Measurements from ENCODE around the gene FCER2. TPM values are rescaled to one million over a fixed set of nuclear protein-coding genes. Genes with fewer than 3 reads are reported as not detected.

FCER2 gene, protein sequence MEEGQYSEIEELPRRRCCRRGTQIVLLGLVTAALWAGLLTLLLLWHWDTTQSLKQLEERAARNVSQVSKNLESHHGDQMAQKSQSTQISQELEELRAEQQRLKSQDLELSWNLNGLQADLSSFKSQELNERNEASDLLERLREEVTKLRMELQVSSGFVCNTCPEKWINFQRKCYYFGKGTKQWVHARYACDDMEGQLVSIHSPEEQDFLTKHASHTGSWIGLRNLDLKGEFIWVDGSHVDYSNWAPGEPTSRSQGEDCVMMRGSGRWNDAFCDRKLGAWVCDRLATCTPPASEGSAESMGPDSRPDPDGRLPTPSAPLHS
- not detected in 2 replicates for total RNA-seq (2021)
- long read RNA-seq, result 0 reads

DNA sequence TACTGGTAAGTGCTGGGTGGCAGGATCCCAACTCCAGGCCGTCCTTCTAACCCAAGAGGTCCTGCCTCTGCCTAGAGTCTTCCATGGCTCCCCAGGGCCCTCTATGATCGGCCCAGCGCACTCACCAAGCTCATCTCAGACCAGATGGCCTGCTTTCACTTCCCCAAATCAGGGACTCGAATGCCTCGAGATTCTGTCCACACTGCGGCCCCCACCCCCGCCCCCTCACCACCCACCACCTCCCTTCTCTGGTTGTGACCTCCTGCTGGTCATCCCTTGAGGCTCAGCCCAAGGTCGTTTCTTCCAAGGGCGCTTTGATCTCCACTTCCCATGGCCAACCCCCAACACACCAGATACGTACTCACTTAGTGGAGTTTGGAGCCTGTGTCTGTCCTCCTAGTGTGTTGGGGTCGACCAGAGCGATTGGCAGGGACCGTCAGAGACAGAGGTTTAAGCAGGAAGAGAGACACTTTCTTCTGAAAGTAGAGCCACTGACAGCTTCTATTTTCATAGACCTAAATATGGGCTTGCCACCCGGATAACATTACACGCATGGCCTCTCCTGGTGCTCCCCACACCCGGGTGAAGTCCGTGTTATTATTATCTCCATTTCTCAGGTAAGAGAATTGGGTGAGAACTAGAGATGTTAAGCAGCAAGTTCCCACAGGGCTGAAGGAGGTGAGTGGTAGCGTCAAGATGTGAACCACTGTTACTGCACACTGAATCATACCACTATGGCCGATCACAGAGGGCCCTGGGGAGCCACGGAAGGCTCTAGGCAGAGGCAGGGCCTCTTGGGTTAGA lies at the start of gene FCER2:
Gene FCER2, minus strand, starts transcription at position 478 of the 804 bp plus-strand sequence. CDS start 2,371 bp downstream, outside the sequence.
- no peak within 1 kb of the TSS for H3K14ac ChIP-seq (ENCODE audit: insufficient read depth, low read length)
- no peaks in the 10 kb centered on the region for H3K27me3 ChIP-seq (ENCODE audit: insufficient read depth, low read length)
- no CpG with 5 or more reads among the region's 20 CpGs for WGBS (ENCODE audit: extremely low coverage, insufficient read length, low lambda C conversion rate)
- peaks cover 8 to 31% of the 10 kb centered on the region in 2 experiments for H3K4me1 Mint-ChIP-seq
- H3K27ac Mint-ChIP-seq, result no peak within 1 kb of the TSS
- no peaks in the 10 kb centered on the region for H4K20me1 ChIP-seq (ENCODE audit: control insufficient read depth, insufficient read depth, insufficient read length)
- H3K79me1 ChIP-seq (ENCODE audit: insufficient read depth, low read depth, low read length, poor library complexity, severe bottlenecking), result no peaks in the 10 kb centered on the region
- H2BK5ac ChIP-seq (ENCODE audit: insufficient read length, low read length), result no peak within 1 kb of the TSS
- H3K23me2 ChIP-seq (ENCODE audit: insufficient read length, low read depth, low read length, poor library complexity, severe bottlenecking), result no peaks in the 10 kb centered on the region
- H3K36me3 Mint-ChIP-seq (ENCODE audit: insufficient read depth in 1 of 3, low read depth in 3 of 3), result no peaks in the 10 kb centered on the region; a peak in 1 of 7 replicates
- H2BK12ac ChIP-seq (ENCODE audit: insufficient read length, low read depth, low read length), result no peak within 1 kb of the TSS
- no peak within 1 kb of the TSS for H3K56ac ChIP-seq (ENCODE audit: insufficient read length, low read depth, low read length)
- no peak within 1 kb of the TSS for H3K18ac ChIP-seq (ENCODE audit: insufficient read length, low read depth, low read length)
- no peak within 1 kb of the TSS for H3K4me2 ChIP-seq (ENCODE audit: insufficient read depth, insufficient read length, low read length)
- H3K9ac ChIP-seq (ENCODE audit: extremely low read depth, insufficient read length, low read length), result no peak within 1 kb of the TSS
- no peak within 1 kb of the TSS for H3K4me3 Mint-ChIP-seq
- no peak within 1 kb of the TSS for H4K91ac ChIP-seq (ENCODE audit: insufficient read length, low read depth, low read length)
- no peak for DNase-seq
- H3T11ph ChIP-seq (ENCODE audit: low read length), result no peak within 1 kb of the TSS
- H2AFZ ChIP-seq (ENCODE audit: low read length), result no peak within 1 kb of the TSS
- no peak within 1 kb of the TSS for H3K4ac ChIP-seq (ENCODE audit: low read depth, low read length)
- no peak within 1 kb of the TSS for H2BK15ac ChIP-seq (ENCODE audit: low read depth, low read length)
- H2BK120ac ChIP-seq (ENCODE audit: low read depth, low read length, poor library complexity, severe bottlenecking), result no peak within 1 kb of the TSS
- no peaks in the 10 kb centered on the region for H3K79me2 ChIP-seq (ENCODE audit: insufficient read depth, low read length)
- no peak within 1 kb of the TSS for H4K5ac ChIP-seq (ENCODE audit: insufficient read length, low read depth, low read length)
- H3K9me3 Mint-ChIP-seq, result no peaks in the 10 kb centered on the region
- TF ChIP-seq, protein P1, sequence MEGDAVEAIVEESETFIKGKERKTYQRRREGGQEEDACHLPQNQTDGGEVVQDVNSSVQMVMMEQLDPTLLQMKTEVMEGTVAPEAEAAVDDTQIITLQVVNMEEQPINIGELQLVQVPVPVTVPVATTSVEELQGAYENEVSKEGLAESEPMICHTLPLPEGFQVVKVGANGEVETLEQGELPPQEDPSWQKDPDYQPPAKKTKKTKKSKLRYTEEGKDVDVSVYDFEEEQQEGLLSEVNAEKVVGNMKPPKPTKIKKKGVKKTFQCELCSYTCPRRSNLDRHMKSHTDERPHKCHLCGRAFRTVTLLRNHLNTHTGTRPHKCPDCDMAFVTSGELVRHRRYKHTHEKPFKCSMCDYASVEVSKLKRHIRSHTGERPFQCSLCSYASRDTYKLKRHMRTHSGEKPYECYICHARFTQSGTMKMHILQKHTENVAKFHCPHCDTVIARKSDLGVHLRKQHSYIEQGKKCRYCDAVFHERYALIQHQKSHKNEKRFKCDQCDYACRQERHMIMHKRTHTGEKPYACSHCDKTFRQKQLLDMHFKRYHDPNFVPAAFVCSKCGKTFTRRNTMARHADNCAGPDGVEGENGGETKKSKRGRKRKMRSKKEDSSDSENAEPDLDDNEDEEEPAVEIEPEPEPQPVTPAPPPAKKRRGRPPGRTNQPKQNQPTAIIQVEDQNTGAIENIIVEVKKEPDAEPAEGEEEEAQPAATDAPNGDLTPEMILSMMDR (conservative IDR thresholded peaks at IDR 0.05), result no peak
- H3K23ac ChIP-seq (ENCODE audit: insufficient read length, low read depth, low read length), result no peak within 1 kb of the TSS
- no peaks in the 10 kb centered on the region; the same call in 1 of the 2 replicates for H3K4me1 ChIP-seq (ENCODE audit: insufficient read depth, low read length)
- no peak within 1 kb of the TSS for H2AK5ac ChIP-seq (ENCODE audit: insufficient read length, low read length)
- H3K27ac ChIP-seq (ENCODE audit: insufficient read length, low read depth, low read length), result no peak within 1 kb of the TSS
- no peaks in the 10 kb centered on the region for H3K9me3 ChIP-seq (ENCODE audit: control insufficient read depth, low read depth, low read length)
- H3K27me3 Mint-ChIP-seq (ENCODE audit: low read depth), result peaks cover 64% of the 10 kb centered on the region
- peak within 1 kb of the TSS; percentile 49 for H4K8ac ChIP-seq (replicated peaks; ENCODE audit: insufficient read length, low read depth, low read length)
- H2BK20ac ChIP-seq (ENCODE audit: low read depth, low read length, poor library complexity, severe bottlenecking), result no peak within 1 kb of the TSS
